GM20431 (cell line): ENCODE results near the gene PRKN.

ENCODE experiments used
- in situ Hi-C: fragments of 300-500 bp; cut with MseI, MboI; formaldehyde crosslinking; loops from one replicate; pipeline ENCODE4 v1.15.0; 2020; ENCODE audit warnings: low sequenced_read_pairs; ENCODE audit not compliant: unreplicated experiment

Gene PRKN

GRCh38 chr6:161736326-161736725, 991.2 kb downstream of the PRKN start:
- in situ Hi-C loops = no loop called here

DNA sequence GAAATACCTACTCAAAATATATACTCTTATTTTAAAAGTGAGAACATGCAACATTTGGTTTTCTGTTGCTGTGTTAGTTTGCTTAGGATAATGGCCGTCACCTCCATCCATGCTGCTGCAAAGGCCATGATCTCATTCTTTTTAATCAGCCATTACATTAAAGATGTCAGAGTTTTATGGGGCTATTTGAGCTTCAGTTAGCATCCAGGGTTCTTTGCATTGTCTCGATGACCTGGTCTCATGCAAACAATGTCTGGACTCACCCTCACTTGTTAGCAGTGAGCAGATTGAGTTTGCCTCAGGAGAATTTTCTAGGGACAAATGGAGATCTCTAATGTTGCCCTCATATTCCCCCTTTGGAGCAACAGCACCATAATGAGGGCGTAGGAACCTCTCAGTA, 995.0 kb downstream of the PRKN start:
- in situ Hi-C loops = no loop called here

GRCh38 chr6:161727083-161727833, 1000.3 kb downstream of the PRKN start:
- in situ Hi-C loops = no loop called here

DNA sequence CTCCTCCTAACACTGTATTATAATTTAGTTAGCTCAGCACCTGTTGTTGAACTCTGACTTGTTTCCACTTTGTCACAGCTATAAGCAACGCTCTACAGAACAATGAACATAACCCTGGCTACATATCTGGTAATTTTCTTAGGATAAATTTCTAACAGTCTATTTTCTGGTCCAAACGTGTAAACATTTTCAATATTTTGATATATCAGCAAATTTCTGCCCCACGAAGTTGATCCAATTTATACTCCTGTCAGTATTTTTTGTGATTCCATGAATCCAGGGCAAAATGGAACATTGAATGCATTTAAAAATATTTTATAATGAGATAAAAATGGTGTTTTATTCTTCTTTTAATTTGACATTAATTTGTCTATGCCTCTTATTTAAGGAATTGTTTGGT, 1005.2 kb downstream of the PRKN start:
- in situ Hi-C loops = no loop called here

DNA sequence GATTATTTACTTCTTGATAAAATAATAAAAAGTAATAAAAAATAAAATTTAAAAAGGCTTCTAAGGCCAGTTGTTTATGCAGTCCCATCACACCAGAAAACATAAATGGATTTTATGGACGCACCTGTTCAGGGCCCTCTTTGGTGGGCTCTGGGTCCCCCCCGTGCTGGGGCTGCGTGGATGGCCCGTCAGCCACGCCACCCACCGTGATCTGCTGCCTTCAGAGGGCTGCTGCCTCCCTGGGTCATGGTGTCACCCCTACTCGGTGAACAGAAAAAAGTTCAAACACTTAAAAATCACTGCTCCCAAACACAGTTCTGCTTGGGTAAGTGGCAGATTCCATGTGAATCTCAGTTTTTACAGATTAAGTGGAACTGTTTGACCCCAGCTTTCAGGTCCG, 1006.1 kb downstream of the PRKN start:
- in situ Hi-C loops = no loop called here

DNA sequence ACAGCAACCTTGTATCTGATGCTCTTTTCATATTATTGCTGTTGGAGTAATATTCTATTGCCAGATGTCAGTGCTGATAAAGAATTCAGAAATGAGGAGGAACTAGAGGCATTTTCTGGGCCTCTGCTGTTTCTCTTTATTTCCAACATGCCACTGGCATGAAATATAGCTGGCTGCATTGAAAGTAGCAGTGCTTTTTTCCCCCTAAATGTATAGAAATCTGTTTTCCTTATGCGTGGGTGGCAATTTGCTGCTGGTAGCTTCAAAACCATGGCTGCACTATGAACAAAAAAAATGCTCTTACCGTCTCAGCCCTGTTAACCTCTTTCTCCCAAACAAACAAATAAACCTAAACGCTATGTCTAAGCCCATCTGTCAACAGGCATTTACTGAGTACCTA, 1011.4 kb downstream of the PRKN start:
- in situ Hi-C loops = no loop called here

GRCh38 chr6:161711938-161712337, 1015.6 kb downstream of the PRKN start:
- in situ Hi-C loops = no loop called here

DNA sequence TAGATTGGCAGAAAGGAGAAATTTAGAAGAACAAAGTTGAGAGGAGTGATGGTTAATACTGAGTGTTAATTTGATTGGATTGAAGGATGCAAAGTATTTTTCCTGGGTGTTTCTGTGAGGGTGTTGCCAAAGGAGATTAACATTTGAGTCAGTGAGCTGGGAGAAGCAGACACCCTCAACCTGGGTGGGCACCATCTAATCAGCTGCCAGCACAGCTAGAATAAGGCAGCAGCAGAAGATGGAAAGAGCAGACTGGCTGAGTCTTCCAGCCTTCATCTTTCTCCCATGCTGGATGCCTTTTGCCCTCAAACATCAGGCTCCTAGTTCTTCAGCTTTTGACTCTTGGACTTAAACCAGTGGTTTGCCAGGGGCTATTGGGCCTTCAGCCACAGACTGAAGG, 1016.1 kb downstream of the PRKN start:
- in situ Hi-C loops = no loop called here

- in situ Hi-C loops = no loop called here
These were observed 1016.9 kb downstream of the PRKN start for GRCh38 chr6:161710698-161711097.

DNA sequence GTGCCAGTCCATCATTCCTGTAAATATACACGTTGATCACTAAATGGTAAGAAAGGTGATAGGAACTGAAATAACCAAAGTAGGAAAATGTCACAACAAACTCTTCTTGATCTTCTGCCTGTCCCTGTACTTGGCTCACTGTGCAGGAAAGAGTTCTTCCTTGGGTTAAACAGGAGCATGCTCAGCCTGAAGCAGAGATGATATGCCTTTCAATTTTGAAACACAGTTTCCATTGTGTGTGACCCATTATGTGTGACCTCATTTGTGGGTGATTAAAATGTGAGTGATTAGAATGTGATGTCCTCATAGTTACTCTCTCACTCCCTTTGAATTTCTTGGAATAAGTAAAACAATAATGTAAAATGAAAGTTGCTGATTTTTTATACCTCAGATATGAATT, 1026.5 kb downstream of the PRKN start:
- in situ Hi-C loops = no loop called here

DNA sequence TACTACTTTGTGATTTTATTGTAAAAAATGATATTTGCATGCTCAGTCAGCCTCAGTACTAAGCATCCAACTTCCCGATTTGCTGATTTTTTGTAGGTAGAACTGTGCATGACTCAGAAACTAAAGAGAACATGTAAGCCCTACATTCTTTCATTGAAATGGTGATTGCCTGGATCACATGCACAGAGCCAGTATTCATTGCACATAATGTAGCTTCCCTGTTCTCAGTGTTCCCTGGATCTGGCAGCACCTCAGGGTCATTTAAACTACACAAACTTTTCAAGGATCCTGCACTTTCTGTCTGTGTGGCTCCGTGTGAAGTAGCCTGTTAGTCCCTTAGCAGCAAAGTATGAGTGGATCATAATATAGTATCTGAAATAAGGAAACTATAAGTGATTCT, 1030.8 kb downstream of the PRKN start:
- in situ Hi-C loops = loop anchor here (25.0 kb wide), 1 partner anchor 284 kb away; no protein-coding TSS in a partner anchor

DNA sequence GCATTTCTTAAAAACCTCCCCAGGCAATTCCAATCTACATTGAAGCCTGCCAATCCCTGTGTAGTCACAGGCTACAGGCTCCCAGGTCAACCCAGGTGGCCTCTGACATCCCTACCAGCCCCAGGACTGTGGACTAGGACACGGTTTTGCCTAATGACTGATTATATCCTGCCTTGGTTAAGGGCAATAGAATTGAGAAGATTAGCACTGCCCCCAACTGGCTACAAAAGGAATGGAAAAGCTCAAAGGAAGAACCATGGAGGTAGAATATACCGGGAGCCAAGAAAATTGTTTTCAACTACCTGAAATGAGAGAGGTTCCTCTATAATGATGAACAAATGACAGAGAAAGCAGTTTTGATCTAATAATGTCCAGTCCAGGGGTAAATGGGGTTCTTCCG, 1032.6 kb downstream of the PRKN start:
- in situ Hi-C loops = loop anchor here (25.0 kb wide), 1 partner anchor 283 kb away; no protein-coding TSS in a partner anchor

- in situ Hi-C loops = loop anchor here (25.0 kb wide), 1 partner anchor 274 kb away; no protein-coding TSS in a partner anchor
These were observed 1040.9 kb downstream of the PRKN start for GRCh38 chr6:161686655-161687054.

DNA sequence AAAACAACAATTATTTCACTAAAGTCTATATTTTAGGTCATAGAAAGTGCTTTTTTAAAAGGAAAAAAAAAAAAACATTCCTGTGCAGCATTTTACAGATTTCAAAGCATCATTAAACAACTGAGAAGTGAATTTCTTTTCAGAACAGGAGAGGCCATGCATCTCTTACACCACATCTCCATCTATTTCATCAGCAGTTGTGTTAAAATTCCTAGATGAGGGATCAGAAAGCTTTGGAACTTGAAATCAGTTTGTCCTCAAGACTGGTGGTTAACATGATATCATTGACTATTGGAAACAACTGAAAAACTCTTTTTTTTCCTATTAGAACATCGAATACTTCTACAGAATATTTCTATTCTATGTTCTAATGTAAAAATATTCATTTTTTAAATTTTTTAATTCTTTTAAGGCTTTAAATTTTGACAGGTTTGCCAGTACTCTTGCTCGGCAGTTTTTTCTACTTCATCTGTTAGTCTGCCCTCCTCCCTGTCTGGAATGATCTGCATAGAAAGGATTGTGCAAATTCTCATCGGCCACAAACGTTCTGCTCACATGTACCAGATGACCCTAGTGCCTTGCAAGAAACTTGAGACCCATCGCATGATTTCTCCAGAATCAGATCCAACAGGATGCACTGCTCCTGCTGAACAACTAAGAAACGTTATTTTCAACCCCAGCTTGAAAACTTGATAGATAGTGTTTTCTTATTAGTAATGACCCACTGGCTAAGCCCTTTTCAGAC, 1042.7 kb downstream of the PRKN start:
- in situ Hi-C loops = loop anchor here (25.0 kb wide), 1 partner anchor 273 kb away; no protein-coding TSS in a partner anchor

- in situ Hi-C loops = loop anchor here (25.0 kb wide), 1 partner anchor 271 kb away; no protein-coding TSS in a partner anchor
These were observed 1044.2 kb downstream of the PRKN start for GRCh38 chr6:161683400-161683799.

GRCh38 chr6:161682982-161683381, 1044.6 kb downstream of the PRKN start:
- in situ Hi-C loops = loop anchor here (25.0 kb wide), 1 partner anchor 271 kb away; no protein-coding TSS in a partner anchor

GRCh38 chr6:161679980-161680538, 1047.5 kb downstream of the PRKN start:
- in situ Hi-C loops = loop anchor here (25.0 kb wide), 1 partner anchor 268 kb away; no protein-coding TSS in a partner anchor

DNA sequence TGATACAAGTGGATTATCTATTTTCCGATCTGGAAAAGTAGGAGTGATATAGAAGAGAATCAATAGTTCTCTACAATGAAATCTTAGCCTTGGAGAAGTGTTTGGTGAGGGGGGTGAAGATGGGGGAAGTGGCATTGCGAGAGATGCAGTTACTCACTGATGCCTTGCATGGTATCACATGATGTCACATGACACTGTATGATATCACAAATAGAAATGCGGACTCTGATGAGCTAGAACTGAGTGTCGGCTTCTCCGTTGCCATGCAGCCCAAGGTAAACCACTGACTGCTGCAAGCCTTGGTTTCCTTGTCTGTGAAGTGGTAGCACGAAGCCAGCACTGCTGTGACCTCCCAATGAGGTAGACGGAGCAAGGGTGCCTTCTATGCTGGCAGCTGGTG, 1050.4 kb downstream of the PRKN start:
- in situ Hi-C loops = loop anchor here (25.0 kb wide), 1 partner anchor 265 kb away; no protein-coding TSS in a partner anchor

DNA sequence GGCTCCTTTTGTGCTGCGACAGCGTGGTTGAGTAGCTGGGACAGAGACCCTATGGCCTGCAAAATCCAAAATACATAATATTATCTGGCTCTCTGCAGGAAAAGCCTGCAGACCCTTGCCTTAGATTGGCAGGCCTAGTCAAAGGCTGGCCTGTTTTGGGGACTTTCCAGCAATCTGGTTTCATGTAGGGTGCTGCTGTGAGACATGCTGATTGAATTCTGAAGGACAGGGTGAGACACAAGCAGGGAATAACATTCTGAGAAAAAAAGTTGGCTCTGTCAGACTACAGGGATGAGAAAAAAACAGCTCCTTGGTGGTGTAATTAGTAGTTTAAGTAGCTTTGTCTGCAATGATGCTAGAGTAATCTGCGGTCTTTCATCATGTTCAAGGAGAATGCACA, 1051.0 kb downstream of the PRKN start:
- in situ Hi-C loops = loop anchor here (25.0 kb wide), 1 partner anchor 264 kb away; no protein-coding TSS in a partner anchor

GRCh38 chr6:161674930-161675682, 1052.5 kb downstream of the PRKN start:
- in situ Hi-C loops = loop anchor here (25.0 kb wide), 1 partner anchor 263 kb away; no protein-coding TSS in a partner anchor
